Measurements from ENCODE around the gene LPP. TPM values are rescaled to one million over a fixed set of nuclear protein-coding genes. Genes with fewer than 3 reads are reported as not detected.

Gene LPP
- polyA plus RNA-seq, 1 donor (not counting 4 experiments of a cell fraction or from before 2014, with no cell fraction given) = 16.0 TPM

GRCh38 chr3:188170461-188171459 is 16.8 kb downstream of the LPP start:
- dilution Hi-C loops (cut with MboI; ENCODE audit: extremely low pct_ligation_motif_present, low sequenced_read_pairs) = no loop called here
- H3K27ac ChIP-seq (ENCODE audit: control insufficient read depth, insufficient read depth, low read length) = no peak overlapping the region
- peak; percentile 77 for FAIRE-seq

GRCh38 chr3:188171682-188172467 is 17.9 kb downstream of the LPP start:
- no peaks in the 10 kb centered on the region for H3K9me3 ChIP-seq (ENCODE audit: control insufficient read depth, low read depth, low read length)
- H3K4me2 ChIP-seq (ENCODE audit: control insufficient read depth, extremely low read depth, insufficient read depth, low read depth, low read length) = no peak overlapping the region
- no peak overlapping the region for H3K9ac ChIP-seq (ENCODE audit: control insufficient read depth, extremely low read depth, insufficient read depth, low read length)
- peaks cover 77% of the 10 kb centered on the region for H3K79me2 ChIP-seq (ENCODE audit: control insufficient read depth, insufficient read depth, low read length)
- H3K4me3 ChIP-seq (ENCODE audit: control insufficient read depth in 2 of 3, extremely low read depth in 1 of 3, insufficient read depth in 2 of 3, low read depth in 1 of 3, low read length in 3 of 3) = no peak overlapping the region
- DNase-seq (ENCODE audit: low read depth, low spot score) (no peak), FAIRE-seq (no peak)
- no peak overlapping the region for H2AFZ ChIP-seq (ENCODE audit: control insufficient read depth, low read length)
- H3K27ac ChIP-seq (ENCODE audit: control insufficient read depth, insufficient read depth, low read length) = no peak overlapping the region
- TF ChIP-seq CTCF (optimal IDR thresholded peaks at IDR 0.05 in 1 of 3, IDR thresholded peaks at IDR 0.05 in 1 of 3, conservative IDR thresholded peaks at IDR 0.05 in 1 of 3; ENCODE audit: extremely low read depth in 1 of 3, insufficient read depth in 2 of 3, low read length in 3 of 3) = no peak
- no peak for TF ChIP-seq EZH2 (IDR thresholded peaks at IDR 0.05; ENCODE audit: low read length)
- peaks cover 0 to 5% of the 10 kb centered on the region in 2 experiments for H3K36me3 ChIP-seq (ENCODE audit: control insufficient read depth in 2 of 2, extremely low read depth in 1 of 2, insufficient read depth in 2 of 2, low read length in 2 of 2)
- peaks cover 11% of the 10 kb centered on the region for H3K4me1 ChIP-seq (ENCODE audit: control insufficient read depth, extremely low read depth, insufficient read depth, low read length)
- no peaks in the 10 kb centered on the region for H3K27me3 ChIP-seq (ENCODE audit: control insufficient read depth, extremely low read depth, insufficient read depth, low read length)
- no peaks in the 10 kb centered on the region for H3K9me1 ChIP-seq (ENCODE audit: control insufficient read depth, extremely low read depth, insufficient read depth, low read length)
- dilution Hi-C loops (cut with MboI; ENCODE audit: extremely low pct_ligation_motif_present, low sequenced_read_pairs) = no loop called here
- peaks cover 7% of the 10 kb centered on the region for H4K20me1 ChIP-seq (ENCODE audit: control insufficient read depth, extremely low read depth, insufficient read depth, low read length)

More at GRCh38 chr3:188170461-188171459, 16.8 kb downstream of the LPP start:
- Histone ChIP-seq H4K20me1 (ENCODE audit: control insufficient read depth, extremely low read depth, insufficient read depth, low read length) (peaks cover 7% of the 10 kb centered on the region), H3K9ac (ENCODE audit: control insufficient read depth, extremely low read depth, insufficient read depth, low read length) (no peak overlapping the region), H3K4me1 (ENCODE audit: control insufficient read depth, extremely low read depth, insufficient read depth, low read length) (peaks cover 11% of the 10 kb centered on the region), H3K27me3 (ENCODE audit: control insufficient read depth, extremely low read depth, insufficient read depth, low read length) (no peaks in the 10 kb centered on the region), H3K4me3 (ENCODE audit: control insufficient read depth in 2 of 3, extremely low read depth in 1 of 3, insufficient read depth in 2 of 3, low read depth in 1 of 3, low read length in 3 of 3) (no peak overlapping the region), H3K9me1 (ENCODE audit: control insufficient read depth, extremely low read depth, insufficient read depth, low read length) (no peaks in the 10 kb centered on the region), H3K79me2 (ENCODE audit: control insufficient read depth, insufficient read depth, low read length) (peaks cover 78% of the 10 kb centered on the region), H2AFZ (ENCODE audit: control insufficient read depth, low read length) (no peak overlapping the region), H3K9me3 (ENCODE audit: control insufficient read depth, low read depth, low read length) (no peaks in the 10 kb centered on the region), H3K36me3 (ENCODE audit: control insufficient read depth in 2 of 2, extremely low read depth in 1 of 2, insufficient read depth in 2 of 2, low read length in 2 of 2) (peaks cover 0 to 5% of the 10 kb centered on the region in 2 experiments), H3K4me2 (ENCODE audit: control insufficient read depth, extremely low read depth, insufficient read depth, low read depth, low read length) (peak overlapping the region; percentile 33)
- no peak for TF ChIP-seq EZH2 (IDR thresholded peaks at IDR 0.05; ENCODE audit: low read length)
- peak in 1 of 3 experiments; percentile 3 for TF ChIP-seq CTCF (optimal IDR thresholded peaks at IDR 0.05 in 1 of 3, IDR thresholded peaks at IDR 0.05 in 1 of 3, conservative IDR thresholded peaks at IDR 0.05 in 1 of 3; ENCODE audit: extremely low read depth in 1 of 3, insufficient read depth in 2 of 3, low read length in 3 of 3)
- DNase-seq (ENCODE audit: low read depth, low spot score) = no peak

Data from keratinocyte (primary cell).